GM12878 (cell line): ENCODE data around the gene UBE2E3. TPM values are rescaled to one million over a fixed set of nuclear protein-coding genes. Genes with fewer than 3 reads are reported as not detected.

ENCODE experiments used
- ATAC-seq: fragments of 200-7000 bp; cut with Tn5 transposase; 3 replicates; pipeline ENCODE4 v1.9.1; 2020; ENCODE audit warnings: mild to moderate bottlenecking, moderate library complexity
- BruUV-seq: library from RNA; stranded (reverse); fragments of 400-500 nt; replicated peaks from 2 replicates; lab custom pipeline; 2021; lab: Mats Ljungman, UMichigan
- CTCF ChIA-PET: fragments of 300-600 bp; sonication (Branson Sonifier 250); formaldehyde crosslinking; extraction: SDS; loops from one replicate; lab custom pipeline; 2021; ENCODE audit warnings: inconsistent platforms; lab: Yijun Ruan, JAX
- POLR2A ChIA-PET: fragments of 350-600 bp; formaldehyde crosslinking; extraction: SDS; loops from one replicate; lab custom pipeline; 2021; ENCODE audit warnings: inconsistent platforms; lab: Charles Lee
- RAD21 ChIA-PET: fragments of 300-600 bp; sonication (Branson Sonifier 250); formaldehyde crosslinking; loops from one replicate; lab custom pipeline; 2023; ENCODE audit warnings: antibody characterized with exemption; ENCODE audit not compliant: unreplicated experiment; lab: Charles Lee
- SMC1A ChIA-PET: fragments of 300-600 bp; sonication (Branson Sonifier 250); formaldehyde crosslinking; loops from one replicate; lab custom pipeline; 2023; ENCODE audit not compliant: unreplicated experiment, uncharacterized antibody; lab: Charles Lee
- DNase-seq: peaks from one replicate; pipeline ENCODE4 v3.0.0-alpha.2; 2011; ENCODE audit warnings: low read depth, low spot score
- FAIRE-seq: peaks from 3 replicates; lab custom pipeline; 2011; peaks lifted over from hg19 to GRCh38; lab: Jason Lieb, UNC
- H2AFZ ChIP-seq: 2 replicates; pipeline ENCODE4 v1.6.0; 2011; ENCODE audit warnings: low read depth, low read length, control low read depth; ENCODE audit not compliant: control insufficient read depth
- H3K27ac ChIP-seq: 2 replicates; pipeline ENCODE4 v1.5.1; 2011; ENCODE audit warnings: control low read depth; ENCODE audit not compliant: control insufficient read depth, insufficient read depth
- H3K27me3 ChIP-seq, 2 experiments: replicated peaks in 1 of 2; 2 replicates each; pipeline versions ENCODE4 v1.6.0 to v1.6.1; 2011; ENCODE audit warnings: low read length in 1 of 2; ENCODE audit not compliant: control insufficient read depth in 2 of 2, insufficient read depth in 2 of 2
- H3K36me3 ChIP-seq, 2 experiments: 2 replicates each; pipeline ENCODE4 v1.5.1; 2011; ENCODE audit warnings: low read length in 1 of 2; ENCODE audit not compliant: control insufficient read depth in 2 of 2, insufficient read depth in 2 of 2
- H3K4me1 ChIP-seq: 2 replicates; pipeline ENCODE4 v1.6.1; 2011; ENCODE audit warnings: mild to moderate bottlenecking, low read length, moderate library complexity, mixed read lengths; ENCODE audit not compliant: control insufficient read depth, insufficient read depth
- H3K4me2 ChIP-seq: 2 replicates; pipeline ENCODE4 v1.6.0; 2011; ENCODE audit warnings: control low read depth; ENCODE audit not compliant: control insufficient read depth, insufficient read depth
- H3K4me3 ChIP-seq: fragments of 200-600 bp; sonication (generic); 2 replicates; pipeline ENCODE4 v1.5.1; 2016
- H3K79me2 ChIP-seq: 2 replicates; pipeline ENCODE4 v1.6.0; 2011; ENCODE audit warnings: low read length; ENCODE audit not compliant: control insufficient read depth, insufficient read depth
- H3K9ac ChIP-seq: 2 replicates; pipeline ENCODE4 v1.8.0; 2011; ENCODE audit warnings: low read length, control low read depth, mixed read lengths; ENCODE audit not compliant: control insufficient read depth, insufficient read depth
- H3K9me3 ChIP-seq: replicated peaks from 3 replicates; pipeline ENCODE4 v1.5.1; 2011; ENCODE audit warnings: mild to moderate bottlenecking, low read length; ENCODE audit not compliant: control insufficient read depth, insufficient read depth
- H4K20me1 ChIP-seq: 2 replicates; pipeline ENCODE4 v1.6.0; 2011; ENCODE audit not compliant: control insufficient read depth, insufficient read depth
- CBX5 ChIP-seq: sonication (generic); IDR thresholded peaks from 2 replicates; pipeline ENCODE4 v1.6.1; 2016; ENCODE audit warnings: low read depth, moderate library complexity, mild to moderate bottlenecking, inconsistent platforms
- CHD1 ChIP-seq: IDR thresholded peaks from 2 replicates; pipeline ENCODE4 v1.6.1; 2012; ENCODE audit warnings: low read depth, low read length, improper control_type of control experiment
- CREM ChIP-seq: IDR thresholded peaks from 2 replicates; pipeline ENCODE4 v1.6.1; 2014; ENCODE audit warnings: antibody characterized with exemption, low read depth
- CTCF ChIP-seq, 3 experiments: IDR thresholded peaks in 2 of 3; conservative IDR thresholded peaks in 1 of 3; 2 replicates each; pipeline ENCODE4 v1.5.1; 2011; ENCODE audit warnings: low read depth in 3 of 3, low read length in 3 of 3, mild to moderate bottlenecking in 3 of 3, control low read depth in 2 of 3, moderate library complexity in 2 of 3, inconsistent platforms in 1 of 3, mixed read lengths in 1 of 3; ENCODE audit not compliant: control insufficient read depth in 2 of 3, insufficient read depth in 1 of 3; ENCODE audit errors: extremely low read depth in 1 of 3
- HSF1 ChIP-seq: fragments of 150-350 bp; IDR thresholded peaks from 2 replicates; pipeline ENCODE4 v1.6.1; 2014; ENCODE audit warnings: mild to moderate bottlenecking, low read depth, low read length
- NBN ChIP-seq: fragments of 450-650 bp; IDR thresholded peaks from 2 replicates; pipeline ENCODE4 v1.6.1; 2016
- PAX5 ChIP-seq: IDR thresholded peaks from 2 replicates; pipeline ENCODE4 v1.6.1; 2011; ENCODE audit warnings: low read depth, low read length, borderline replicate concordance
- YY1 ChIP-seq: IDR thresholded peaks from 2 replicates; pipeline ENCODE4 v1.6.1; 2011; ENCODE audit warnings: low read depth, mild to moderate bottlenecking, low read length
- ZNF274 ChIP-seq: IDR thresholded peaks from one replicate; pipeline ENCODE4 v1.8.0; 2011; ENCODE audit not compliant: insufficient read length, insufficient read depth
- ZZZ3 ChIP-seq: IDR thresholded peaks from 2 replicates; pipeline ENCODE4 v1.6.1; 2011; ENCODE audit warnings: low read depth; ENCODE audit not compliant: control insufficient read depth, insufficient read length
- WGBS: methylation state at CpG from one replicate; pipeline ENCODE4 v1.1.6; 2016; ENCODE audit warnings: low lambda C conversion rate; ENCODE audit not compliant: insufficient replicate concordance, insufficient coverage; ENCODE audit errors: missing lambda C conversion rate; 5-methylcytosine and 5-hydroxymethylcytosine counted together
- in situ Hi-C: fragments of 300-500 bp; cut with MboI; formaldehyde crosslinking; loops from 9 replicates; pipeline ENCODE4 v1.14.3; 2018; ENCODE audit warnings: mixed read lengths
- intact Hi-C: fragments of 100-400 bp; cut with micrococcal nuclease; formaldehyde crosslinking; loops from one replicate; pipeline ENCODE4 v1.14.2; 2022; ENCODE audit not compliant: unreplicated experiment
- polyA plus RNA-seq, 11 experiments: library from polyadenylated mRNA; depleted of rRNA in 4 of 11; unstranded in 6 of 11; stranded (reverse) in 5 of 11; fragments of >200 nt; fragmentation: Nextera tagmentation in 4 of 11; fragmentation: Illumina TruSeq in 1 of 11; extraction: Ambion mirVana in 4 of 11; extraction: Trizol in 1 of 11; gene quantifications; 1 replicate in 1 of 11; 2 replicates in 10 of 11; pipeline versions ENCODE4 v1.2.1 to v1.2.3, GENCODE V29; 2011 to 2016; ENCODE audit warnings: inconsistent platforms in 2 of 11, missing spikeins in 2 of 11, low read depth in 1 of 11
- total RNA-seq, 4 experiments: library from RNA; depleted of rRNA in 3 of 4; stranded (reverse); fragments of >200 nt in 3 of 4; fragmentation: Illumina TruSeq in 1 of 4; extraction: Trizol in 1 of 4; gene quantifications; 2 replicates each; pipeline versions ENCODE4 v1.2.1 to v1.2.3, GENCODE V29; 2013 to 2021
- TF ChIP-seq, protein P1 (sequence below): fragments of 450-650 bp; IDR thresholded peaks from 2 replicates; pipeline ENCODE4 v1.6.1; 2016; ENCODE audit warnings: mild to moderate bottlenecking

Gene UBE2E3
- total and polyA plus RNA-seq, 10 of the 15 experiments (the other 5 are each of a cell fraction or from before 2014, with no cell fraction given) = 14.9 to 50.0 (median 26.2) TPM

DNA sequence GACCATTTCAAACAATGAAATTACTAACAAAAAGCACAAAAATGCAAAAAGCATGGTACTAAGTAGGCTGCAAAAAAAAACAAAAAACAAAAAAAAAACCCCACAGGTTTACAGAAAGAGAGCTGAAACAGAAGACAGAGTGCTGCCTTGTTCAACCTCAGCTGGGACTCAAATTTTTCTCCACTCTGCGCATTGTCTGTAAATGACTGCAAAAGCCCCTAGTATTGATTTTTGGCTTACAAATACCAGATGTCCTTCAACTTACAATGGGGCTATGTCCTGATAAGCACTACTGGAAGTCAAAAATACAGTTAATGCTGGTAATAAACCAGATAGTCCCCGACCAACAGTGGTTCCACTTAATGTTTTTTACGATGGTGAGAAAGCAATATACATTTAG, 42.2 kb downstream of the UBE2E3 start (continued):
- TF ChIP-seq, protein P1, sequence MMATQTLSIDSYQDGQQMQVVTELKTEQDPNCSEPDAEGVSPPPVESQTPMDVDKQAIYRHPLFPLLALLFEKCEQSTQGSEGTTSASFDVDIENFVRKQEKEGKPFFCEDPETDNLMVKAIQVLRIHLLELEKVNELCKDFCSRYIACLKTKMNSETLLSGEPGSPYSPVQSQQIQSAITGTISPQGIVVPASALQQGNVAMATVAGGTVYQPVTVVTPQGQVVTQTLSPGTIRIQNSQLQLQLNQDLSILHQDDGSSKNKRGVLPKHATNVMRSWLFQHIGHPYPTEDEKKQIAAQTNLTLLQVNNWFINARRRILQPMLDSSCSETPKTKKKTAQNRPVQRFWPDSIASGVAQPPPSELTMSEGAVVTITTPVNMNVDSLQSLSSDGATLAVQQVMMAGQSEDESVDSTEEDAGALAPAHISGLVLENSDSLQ = no peak
- no peak for TF ChIP-seq CREM

DNA sequence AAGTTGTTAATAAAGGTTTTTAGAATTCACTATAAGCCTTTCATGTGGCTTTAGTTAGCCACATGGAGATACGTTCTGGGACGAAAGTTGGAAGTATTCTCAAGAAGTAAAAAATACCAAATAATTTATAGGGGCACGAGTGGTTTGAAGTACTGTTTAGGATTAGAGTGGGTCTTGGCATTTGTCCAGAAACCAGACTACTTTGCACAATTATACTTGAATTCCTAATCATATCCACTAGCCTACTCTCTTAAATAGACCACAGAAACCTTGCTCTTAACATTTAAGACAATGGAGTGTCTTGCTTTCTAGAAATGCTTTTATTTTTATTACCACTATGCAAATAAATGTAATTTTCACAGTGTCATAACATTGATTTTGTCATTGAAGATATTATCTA, 44.6 kb downstream of the UBE2E3 start:
- H3K4me1 ChIP-seq = no peaks in the 10 kb centered on the region
- H3K4me2 ChIP-seq = no peak overlapping the region
- WGBS = 73% methylated on average over 3 of the region's 3 CpGs
- TF ChIP-seq NBN (no peak), YY1 (no peak), CHD1 (no peak), ZZZ3 (no peak), PAX5 (no peak), ZNF274 (no peak), CTCF (IDR thresholded peaks at IDR 0.05 in 2 of 3, conservative IDR thresholded peaks at IDR 0.05 in 1 of 3; ENCODE audit: control insufficient read depth in 2 of 3, extremely low read depth in 1 of 3, insufficient read depth in 1 of 3, low read depth in 3 of 3, low read length in 3 of 3) (no peak), HSF1 (no peak), CBX5 (no peak)
- no peak for DNase-seq
- in situ Hi-C loops = no loop called here
- ChIA-PET SMC1A (interaction anchor here (1.5 to 1.8 kb wide), 3 partner anchors 13 to 34 kb away, joined by 4 to 7 read pairs (median 4); no protein-coding TSS in a partner anchor), CTCF (interaction anchor here (1.0 to 3.3 kb wide), 3 partner anchors 13 to 34 kb away, joined by 3 to 11 read pairs (median 3); no protein-coding TSS in a partner anchor), RAD21 (no interaction called here), POLR2A (no interaction called here)
- intact Hi-C loops = no loop called here
- H3K27me3 ChIP-seq = no peaks in the 10 kb centered on the region
- H3K27ac ChIP-seq = no peak overlapping the region
- no peaks in the 10 kb centered on the region for H4K20me1 ChIP-seq
- H3K9me3 ChIP-seq = no peaks in the 10 kb centered on the region
- BruUV-seq = no TSS peak
- FAIRE-seq = no peak
- H3K36me3 ChIP-seq = no peaks in the 10 kb centered on the region
- H2AFZ ChIP-seq = no peak overlapping the region
- no peak overlapping the region for H3K4me3 ChIP-seq
- ATAC-seq = no peak
- H3K9ac ChIP-seq = no peak overlapping the region
- no peaks in the 10 kb centered on the region for H3K79me2 ChIP-seq
